ENCODE results near the gene RECK.

Gene RECK

DNA sequence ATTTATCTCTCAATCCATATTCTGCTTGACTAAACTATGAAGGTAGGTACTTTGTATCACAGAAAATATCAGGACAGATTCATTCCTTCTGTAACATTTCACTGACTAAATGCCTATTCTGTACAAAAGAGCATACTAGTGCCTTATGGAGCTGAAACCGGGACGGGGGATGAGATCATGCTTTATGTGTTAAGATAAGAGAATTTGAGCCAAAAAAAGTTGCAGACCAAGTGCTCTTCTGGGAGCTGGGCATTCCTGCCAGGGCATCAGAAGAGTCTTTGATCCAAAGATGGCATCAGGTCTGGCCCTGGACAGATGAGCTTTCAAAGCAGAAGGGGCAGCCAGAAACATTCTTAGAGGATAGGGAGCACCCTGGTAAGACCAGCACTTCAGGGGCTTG is 72.4 kb downstream of the RECK start:
- DNase-seq (ENCODE audit: low read depth) = no peak
- TF ChIP-seq CTCF (IDR thresholded peaks at IDR 0.05; ENCODE audit: insufficient read depth, low read depth, low read length, missing control alignments) = no peak
- no peak overlapping the region for H3K4me3 ChIP-seq (ENCODE audit: low read length)

- TF ChIP-seq CTCF (IDR thresholded peaks at IDR 0.05; ENCODE audit: insufficient read depth, low read depth, low read length, missing control alignments) = peak; percentile 23
- peak; percentile 11 for DNase-seq (ENCODE audit: low read depth)
- no peak overlapping the region for H3K4me3 ChIP-seq (ENCODE audit: low read length)
These were observed 73.7 kb downstream of the RECK start for GRCh38 chr9:36110434-36110833.

GRCh38 chr9:36112516-36112915 is 75.8 kb downstream of the RECK start:
- no peak for TF ChIP-seq CTCF (IDR thresholded peaks at IDR 0.05; ENCODE audit: insufficient read depth, low read depth, low read length, missing control alignments)
- no peak overlapping the region for H3K4me3 ChIP-seq (ENCODE audit: low read length)
- no peak for DNase-seq (ENCODE audit: low read depth)

GRCh38 chr9:36113999-36114398 is 77.3 kb downstream of the RECK start:
- TF ChIP-seq CTCF (IDR thresholded peaks at IDR 0.05; ENCODE audit: insufficient read depth, low read depth, low read length, missing control alignments) = no peak
- DNase-seq (ENCODE audit: low read depth) = no peak
- H3K4me3 ChIP-seq (ENCODE audit: low read length) = no peak overlapping the region

DNA sequence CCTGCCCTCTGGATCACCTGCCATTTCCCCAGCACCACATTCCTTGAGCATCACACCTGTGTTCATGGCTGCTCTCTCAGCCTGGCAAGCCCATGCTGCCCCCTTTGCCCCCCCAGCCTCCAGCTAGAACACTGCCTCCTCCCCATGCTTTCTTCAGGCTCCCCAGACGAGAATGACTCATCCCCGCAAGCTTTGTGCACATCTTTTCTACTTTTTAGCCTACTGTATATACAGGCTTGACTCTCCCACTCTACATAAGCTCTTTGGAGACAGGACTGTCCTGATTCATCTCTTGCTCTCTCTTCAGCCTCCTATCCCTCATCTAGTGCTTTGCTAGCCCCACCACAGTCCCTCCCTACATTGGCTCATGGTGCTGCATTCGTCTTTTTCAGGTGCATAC is 79.9 kb downstream of the RECK start:
- DNase-seq (ENCODE audit: low read depth) = no peak
- no peak overlapping the region for H3K4me3 ChIP-seq (ENCODE audit: low read length)
- TF ChIP-seq CTCF (IDR thresholded peaks at IDR 0.05; ENCODE audit: insufficient read depth, low read depth, low read length, missing control alignments) = no peak

DNA sequence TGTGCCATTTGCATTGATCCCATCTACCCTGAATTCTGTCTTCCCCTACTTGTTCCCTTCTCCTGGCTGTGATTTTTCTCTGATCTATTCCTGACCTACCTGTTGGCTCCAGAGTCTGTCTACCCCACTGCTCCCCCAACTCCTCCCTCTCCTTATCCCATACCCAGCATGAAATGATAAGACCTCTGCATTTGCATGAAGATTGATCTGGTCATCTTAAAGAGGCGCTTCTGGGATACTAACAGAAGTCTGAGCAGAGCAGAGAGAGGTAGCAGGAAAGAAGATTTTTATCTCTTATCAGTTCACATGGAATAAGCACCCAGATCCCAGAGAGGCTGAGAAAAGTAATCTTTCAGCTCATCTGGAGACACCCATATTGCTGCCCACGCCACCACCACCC is 81.5 kb downstream of the RECK start:
- no peak for DNase-seq (ENCODE audit: low read depth)
- no peak overlapping the region for H3K4me3 ChIP-seq (ENCODE audit: low read length)
- TF ChIP-seq CTCF (IDR thresholded peaks at IDR 0.05; ENCODE audit: insufficient read depth, low read depth, low read length, missing control alignments) = no peak

DNA sequence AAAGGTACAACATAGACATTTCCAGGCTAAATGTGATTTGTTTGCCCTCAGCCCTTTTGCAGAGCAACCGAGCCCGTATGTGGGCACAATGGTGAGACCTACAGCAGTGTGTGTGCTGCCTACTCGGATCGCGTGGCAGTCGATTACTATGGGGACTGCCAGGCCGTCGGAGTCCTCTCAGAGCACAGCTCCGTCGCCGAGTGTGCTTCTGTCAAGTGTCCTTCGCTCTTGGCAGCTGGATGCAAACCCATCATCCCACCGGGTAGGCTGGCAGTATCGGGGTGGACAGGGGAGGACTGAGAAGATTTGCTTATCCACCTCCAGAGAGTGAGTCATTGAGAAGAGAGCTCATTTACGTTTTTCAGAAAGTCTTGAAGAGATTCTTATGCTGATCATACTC is 82.0 kb downstream of the RECK start:
- no peak for TF ChIP-seq CTCF (IDR thresholded peaks at IDR 0.05; ENCODE audit: insufficient read depth, low read depth, low read length, missing control alignments)
- no peak for DNase-seq (ENCODE audit: low read depth)
- no peak overlapping the region for H3K4me3 ChIP-seq (ENCODE audit: low read length)

All from epithelial cell of esophagus (primary cell).